ENCODE data around the gene BPIFB6.

BPIFB6 gene

DNA sequence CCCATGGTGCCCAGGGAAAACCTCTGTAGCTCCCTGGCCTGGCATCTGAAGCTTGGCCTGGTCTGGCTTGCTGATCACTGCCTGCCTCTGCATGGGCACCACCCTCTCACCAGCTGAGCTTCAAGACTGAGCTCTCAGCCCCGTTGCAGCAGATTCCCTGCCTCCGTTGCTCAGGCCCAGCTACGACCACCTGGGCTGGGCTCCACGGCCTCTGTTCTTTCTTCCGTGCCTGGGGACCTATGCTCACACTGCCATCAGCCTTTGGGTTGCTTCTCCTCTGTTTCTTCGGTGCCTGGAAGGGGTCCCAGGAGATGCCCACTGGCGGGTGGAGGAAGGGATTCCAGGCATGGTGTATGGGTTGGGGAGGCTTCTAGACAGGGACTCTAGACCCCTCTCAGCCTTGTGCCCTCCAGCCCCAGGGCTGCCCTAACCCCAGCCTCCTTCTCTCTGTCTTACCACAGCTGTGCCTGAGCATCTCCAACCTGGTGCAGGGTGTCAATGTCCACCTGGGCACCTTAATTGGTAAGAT lies 14.8 kb upstream of the BPIFB6 start:
- DNase-seq (ENCODE audit: low read depth) = no peak

DNA sequence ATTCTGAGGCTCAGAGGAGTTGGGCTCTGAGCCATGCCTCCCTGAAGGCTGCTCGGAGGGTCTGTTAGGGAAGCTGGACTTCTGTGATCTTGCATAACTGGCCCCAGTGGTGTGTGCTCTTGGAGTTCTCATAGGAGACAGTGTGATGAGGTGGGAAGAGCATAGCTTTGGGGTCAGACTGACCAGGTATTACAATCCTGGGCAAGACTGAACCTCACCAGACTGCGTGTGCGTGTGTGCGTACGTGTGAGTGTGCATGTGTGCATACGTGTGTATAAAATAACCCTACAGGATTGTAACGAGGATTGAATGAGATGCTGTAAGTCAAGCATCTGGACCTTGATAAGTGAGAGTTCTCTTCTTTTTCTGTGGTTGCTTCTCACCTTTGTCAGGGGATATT lies 13.9 kb upstream of the BPIFB6 start:
- DNase-seq (ENCODE audit: low read depth) = no peak

- DNase-seq (ENCODE audit: low read depth) = no peak
Measured at GRCh38 chr20:33018169-33018931, 13.1 kb upstream of the BPIFB6 start.

DNA sequence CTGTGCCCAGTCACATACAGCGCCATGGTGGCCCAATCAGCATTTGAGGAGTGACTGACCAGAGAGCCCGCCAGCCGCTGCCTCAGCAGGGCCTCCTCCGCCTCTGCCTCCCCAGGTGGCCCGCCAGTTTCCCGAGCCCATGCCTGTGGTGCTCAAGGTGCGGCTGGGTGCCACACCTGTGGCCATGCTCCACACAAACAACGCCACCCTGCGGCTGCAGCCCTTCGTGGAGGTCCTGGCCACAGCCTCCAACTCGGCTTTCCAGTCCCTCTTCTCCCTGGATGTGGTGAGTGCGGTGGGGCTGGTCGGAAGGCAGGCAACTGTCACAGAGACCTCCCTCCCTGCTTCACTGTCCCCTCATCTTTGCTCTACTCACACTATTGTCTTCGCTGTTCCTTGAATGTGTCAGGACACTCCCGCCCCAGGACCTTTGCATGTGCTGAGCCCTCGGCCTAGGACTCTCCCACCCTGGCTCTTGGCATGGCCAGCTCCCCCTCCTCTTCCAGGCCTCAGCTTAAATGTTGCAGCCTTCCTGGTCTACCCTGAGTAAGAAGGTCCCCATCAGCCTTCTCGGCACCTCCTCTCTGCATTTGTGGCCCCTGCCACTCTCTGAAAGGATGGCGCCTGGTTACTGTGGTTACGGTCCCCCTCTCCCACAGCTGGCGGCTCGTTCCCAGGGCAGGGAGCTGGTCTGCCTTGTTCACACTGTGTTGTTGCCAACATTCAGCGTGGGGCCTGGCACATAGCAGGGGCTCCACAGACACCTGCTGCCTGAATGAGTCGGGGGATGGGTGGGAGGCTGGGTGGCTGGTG lies 11.8 kb upstream of the BPIFB6 start:
- no peak for DNase-seq (ENCODE audit: low read depth)

DNA sequence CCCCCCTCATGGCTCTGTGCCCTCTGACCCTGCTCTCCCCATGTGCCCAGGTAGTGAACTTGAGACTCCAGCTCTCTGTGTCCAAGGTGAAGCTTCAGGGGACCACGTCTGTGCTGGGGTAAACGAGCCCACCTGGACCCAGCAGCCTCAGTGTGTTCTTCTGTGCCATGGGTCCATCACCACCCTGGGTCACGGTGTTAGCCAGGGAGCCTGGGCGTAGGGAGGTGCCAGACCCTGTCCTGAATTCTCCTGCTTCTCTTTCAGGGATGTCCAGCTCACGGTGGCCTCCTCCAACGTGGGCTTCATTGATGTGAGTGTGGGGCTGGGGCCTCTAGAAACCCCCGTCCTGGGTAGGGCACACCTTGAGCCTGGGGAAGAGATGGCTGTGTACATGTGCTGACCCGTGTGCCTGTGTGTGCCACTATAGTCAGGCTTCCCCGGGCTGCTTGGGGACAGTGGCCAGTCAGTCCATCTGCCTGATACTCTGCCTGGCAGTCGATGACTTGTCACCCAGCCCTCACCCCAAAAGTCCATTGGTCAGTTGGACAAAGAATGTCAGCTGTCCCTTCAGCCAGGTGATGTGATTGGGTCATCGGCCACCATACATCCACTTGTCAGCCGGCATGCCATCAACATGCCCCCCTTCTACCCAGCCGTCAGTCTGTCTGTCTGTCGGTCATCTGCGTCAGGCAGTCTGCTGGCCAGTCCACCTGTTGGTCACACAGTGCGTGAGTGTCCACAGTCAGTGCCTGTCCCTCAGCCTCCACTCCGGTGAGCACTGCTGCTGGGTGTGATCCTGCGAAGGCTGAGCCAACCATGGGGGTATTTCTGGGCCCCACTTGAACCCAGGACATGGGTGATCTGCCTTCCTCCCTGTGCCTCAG lies 10.9 kb upstream of the BPIFB6 start:
- no peak for DNase-seq (ENCODE audit: low read depth)

GRCh38 chr20:33021879-33022278 lies 9.6 kb upstream of the BPIFB6 start:
- DNase-seq (ENCODE audit: low read depth) = no peak

DNA sequence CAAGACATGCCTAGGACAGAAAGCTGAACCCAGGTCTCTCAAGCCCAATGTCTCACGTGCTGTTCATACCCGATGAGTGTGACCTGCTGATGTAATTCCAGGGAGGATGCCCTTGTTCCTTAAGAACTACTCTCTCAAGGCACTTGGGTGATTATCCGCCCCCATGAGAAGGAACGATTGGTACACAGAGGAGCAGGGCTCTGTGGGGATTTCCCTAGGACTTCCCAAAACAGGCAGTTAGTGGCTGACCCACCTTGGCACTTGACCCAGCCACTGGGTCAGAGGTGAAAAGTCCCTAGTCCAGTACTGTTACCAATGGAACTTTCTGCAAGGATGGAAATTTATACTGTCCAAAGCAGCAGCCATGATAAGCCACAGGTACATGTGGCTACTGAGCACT lies 9.2 kb upstream of the BPIFB6 start:
- DNase-seq (ENCODE audit: low read depth) = no peak

DNA sequence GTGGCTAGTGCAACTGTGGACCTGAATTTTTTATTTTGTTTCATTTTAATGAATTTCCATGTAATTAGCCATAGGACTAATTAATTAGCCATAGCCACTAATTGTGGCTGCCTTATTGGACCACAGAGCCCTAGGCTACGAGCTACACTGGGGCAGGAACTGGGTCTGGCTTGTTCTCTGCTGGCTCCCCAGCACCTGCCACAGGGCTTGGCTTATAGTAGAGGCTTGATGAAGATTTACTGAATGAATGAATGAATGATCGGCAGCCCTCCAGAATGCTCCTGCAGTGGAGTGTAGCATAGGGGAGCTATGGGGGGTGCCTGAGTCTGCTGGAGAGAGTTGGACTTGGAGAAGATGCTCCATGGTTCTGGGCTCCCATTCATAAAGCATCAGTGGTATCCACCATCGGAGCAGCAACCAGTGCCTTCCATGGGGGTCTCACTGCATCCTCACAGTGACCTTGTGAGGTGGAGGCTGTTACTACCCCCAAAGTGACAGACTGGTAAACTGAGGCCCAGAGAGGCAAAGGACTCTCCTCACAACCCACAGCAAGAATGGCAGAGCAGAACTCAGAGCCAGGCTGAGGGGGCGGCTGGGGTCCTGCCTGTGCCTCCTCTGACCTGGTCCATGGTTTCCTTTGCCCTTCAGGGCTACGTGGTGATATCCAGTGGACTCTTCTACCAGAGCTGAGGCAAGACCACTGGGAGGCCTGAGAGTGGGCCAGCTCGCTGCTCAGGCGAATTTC lies 8.6 kb upstream of the BPIFB6 start:
- no peak for DNase-seq (ENCODE audit: low read depth)

DNA sequence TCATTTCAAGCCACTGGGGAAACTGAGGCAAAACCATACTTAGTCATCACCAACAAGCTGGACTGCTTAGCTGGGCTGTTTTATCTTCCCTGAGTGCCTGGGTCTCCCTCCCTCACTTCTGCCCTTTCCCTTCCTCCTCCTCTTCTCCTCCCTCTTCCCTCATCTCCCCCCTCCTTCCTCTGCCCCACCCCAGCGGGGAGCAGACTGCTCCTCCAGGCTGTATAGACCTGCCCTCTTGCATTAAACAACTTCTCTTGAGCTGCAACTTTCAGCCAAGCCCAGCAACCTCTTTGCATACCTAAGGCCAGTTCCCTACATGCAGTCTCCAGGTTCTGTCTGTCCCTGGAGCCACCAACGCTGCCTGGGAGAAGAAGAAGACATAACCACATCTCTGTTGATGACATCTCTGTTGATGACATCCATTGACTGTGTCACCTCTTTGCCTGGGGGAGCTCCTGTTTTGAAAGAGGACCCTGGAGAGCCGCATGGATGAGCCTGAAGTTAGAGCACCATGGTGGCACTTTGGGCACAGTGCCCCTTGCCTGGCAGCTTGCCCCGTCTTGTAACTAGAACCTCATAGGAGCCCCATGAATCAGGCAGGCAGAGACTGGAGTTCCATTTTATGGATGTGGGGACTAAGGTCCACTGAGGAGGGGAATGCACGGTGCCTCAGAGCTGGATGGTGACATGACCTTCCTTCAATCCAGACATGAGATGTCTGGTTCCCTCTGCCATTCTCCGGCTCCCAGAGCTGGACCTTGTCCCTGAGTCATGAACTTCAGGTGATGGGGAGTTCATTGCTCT lies 7.8 kb upstream of the BPIFB6 start:
- DNase-seq (ENCODE audit: low read depth) = no peak

DNA sequence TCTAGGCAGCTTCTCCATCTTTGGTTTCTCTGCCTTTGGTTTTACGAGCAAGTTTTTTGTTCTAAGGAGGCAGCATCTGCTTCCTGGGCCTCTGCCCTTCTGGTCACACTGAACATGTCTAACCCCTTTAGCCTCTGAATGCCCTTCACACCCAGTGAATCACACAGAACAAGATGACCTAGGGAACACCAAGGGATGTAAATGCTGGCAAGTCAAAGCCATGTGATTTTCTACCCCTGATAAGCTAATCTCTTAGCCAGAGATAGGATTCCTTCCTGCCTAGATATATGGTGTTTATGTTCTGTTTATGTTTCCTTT lies 7.2 kb upstream of the BPIFB6 start:
- DNase-seq (ENCODE audit: low read depth) = no peak

DNA sequence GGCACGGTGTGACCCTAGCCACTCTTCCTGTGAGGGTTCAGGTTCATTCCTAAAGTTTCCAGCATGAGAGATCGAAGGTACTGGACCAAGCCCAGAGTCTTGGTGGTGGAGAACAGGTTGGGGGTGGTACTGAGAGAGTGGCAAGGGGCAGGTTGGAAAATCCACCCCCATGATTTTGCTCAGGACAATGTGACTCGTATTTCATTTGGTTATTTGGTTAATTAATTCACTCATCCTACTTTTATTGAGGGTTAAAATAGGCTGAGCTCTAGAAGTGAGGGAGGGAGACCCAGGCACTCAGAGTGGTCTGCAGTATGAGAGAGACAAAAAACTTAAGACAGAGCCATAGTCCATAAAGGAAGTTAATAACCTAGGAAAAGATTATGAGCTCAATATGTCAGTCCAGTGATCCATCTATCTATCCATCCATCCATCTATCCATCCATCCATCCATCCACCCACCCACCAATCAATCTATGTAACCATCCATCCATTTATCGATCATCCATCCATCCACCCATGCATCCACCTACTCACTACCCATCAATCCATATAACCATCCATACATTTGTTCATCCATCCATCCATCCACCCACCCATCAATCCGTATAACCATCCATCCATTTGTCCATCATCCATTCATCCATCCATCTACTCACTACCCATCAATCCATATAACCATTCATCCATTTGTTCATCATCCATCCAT lies 6.7 kb upstream of the BPIFB6 start:
- no peak for DNase-seq (ENCODE audit: low read depth)

DNA sequence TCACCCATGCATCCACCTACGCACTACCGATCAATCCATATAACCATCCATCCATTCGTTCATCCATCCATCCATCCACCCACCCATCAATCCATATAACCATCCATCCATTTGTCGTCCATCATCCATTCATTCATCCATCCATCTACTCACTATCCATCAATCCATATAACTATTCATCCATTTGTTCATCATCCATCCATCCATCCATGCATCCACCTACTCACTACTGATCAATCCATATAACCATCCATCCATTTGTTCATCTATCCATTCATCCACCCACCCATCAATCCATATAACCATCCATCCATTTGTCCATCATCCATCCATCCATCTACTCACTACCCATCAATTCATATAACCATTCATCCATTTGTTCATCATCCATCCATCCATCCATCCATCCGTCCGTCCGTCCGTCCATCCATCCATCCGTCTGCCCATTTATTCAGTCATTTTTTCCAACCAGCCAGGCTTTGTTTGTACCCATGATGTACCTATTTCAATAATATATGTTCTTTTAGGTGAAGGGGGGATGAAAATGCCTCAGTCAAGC lies 6.1 kb upstream of the BPIFB6 start:
- no peak for DNase-seq (ENCODE audit: low read depth)

DNA sequence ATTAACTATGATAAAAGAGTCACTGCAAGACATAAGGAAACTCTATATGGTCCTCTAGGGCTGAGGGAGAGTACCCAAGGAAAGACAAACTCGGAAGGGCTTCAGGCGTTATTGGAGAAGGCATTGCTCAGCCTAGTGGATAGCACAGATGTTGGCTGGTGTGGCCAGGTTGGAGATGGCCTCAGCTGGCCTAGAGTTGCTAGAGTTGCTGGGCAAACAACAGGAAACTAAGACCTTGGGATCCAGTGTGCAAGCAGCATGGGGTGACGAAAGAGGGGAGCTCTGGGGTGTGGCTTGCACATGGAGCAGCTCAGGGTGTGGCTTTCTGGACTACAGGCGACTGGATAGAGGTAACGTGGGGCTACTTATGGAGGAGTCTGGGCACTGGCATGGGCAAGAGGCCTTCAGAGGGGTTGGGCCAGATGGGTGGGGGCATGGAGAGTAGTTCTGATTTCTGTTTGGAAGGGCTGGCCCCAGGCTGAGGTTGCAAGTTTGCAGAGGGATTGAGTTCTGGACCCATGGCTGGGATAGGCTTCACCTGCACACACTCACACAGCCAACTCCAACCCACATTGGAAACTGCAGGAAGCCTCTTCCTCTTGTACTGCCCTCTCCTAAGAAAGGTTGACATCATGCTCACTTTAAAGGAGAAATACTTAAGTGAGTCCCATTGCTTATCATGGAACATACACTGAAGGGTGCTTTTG lies 5.2 kb upstream of the BPIFB6 start:
- no peak for DNase-seq (ENCODE audit: low read depth)

DNA sequence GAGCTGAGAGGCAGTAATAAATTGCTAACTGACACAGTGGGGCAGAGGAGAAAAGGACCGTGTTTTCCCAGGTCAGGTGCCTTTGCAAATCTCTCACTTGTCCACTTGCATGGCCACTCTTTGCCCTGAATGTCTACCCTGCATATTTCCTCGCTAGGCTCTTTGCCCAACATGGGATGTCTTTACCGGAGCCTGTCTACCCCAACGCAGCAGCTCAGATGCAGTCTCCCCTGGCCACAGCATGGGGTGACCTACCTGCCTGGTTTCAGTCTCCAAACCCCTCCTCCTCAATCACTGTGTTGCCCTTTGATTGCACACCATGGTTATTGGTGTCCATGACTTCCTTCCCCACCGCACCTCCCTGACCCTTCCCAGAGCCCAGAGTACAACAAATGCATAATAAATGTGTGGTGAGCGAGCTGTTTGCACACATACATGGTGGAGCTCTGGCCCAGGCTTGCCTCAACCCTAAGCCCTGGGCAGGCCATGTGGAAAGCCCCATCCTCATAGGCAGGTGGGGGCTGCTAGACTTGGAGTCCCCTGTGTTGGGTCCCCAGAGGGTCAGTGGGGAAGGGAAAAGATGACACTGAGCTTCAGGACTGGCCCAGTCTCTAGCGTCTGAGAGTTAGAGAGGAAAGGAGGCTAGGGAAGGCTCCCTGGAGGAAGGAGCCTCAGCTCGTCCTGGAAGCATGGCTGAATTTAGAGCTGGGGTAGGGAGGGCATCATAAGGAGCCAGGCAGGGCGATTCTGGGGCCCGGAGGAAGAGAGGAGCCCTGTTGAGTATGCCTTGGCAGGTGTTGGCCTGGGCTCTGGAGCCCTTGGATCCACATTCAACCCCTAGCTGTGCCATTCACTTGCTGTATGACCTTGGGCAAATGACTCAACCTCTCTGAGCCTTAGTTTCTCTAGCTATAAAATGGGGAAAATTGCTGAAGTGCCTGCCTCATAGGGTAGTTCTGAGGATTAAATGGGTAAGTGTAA lies 4.4 kb upstream of the BPIFB6 start:
- no peak for DNase-seq (ENCODE audit: low read depth)

GRCh38 chr20:33027769-33028751 lies 3.4 kb upstream of the BPIFB6 start:
- no peak for DNase-seq (ENCODE audit: low read depth)

- no peak for DNase-seq (ENCODE audit: low read depth)
Measured at GRCh38 chr20:33028875-33029274, 2.6 kb upstream of the BPIFB6 start.

DNA sequence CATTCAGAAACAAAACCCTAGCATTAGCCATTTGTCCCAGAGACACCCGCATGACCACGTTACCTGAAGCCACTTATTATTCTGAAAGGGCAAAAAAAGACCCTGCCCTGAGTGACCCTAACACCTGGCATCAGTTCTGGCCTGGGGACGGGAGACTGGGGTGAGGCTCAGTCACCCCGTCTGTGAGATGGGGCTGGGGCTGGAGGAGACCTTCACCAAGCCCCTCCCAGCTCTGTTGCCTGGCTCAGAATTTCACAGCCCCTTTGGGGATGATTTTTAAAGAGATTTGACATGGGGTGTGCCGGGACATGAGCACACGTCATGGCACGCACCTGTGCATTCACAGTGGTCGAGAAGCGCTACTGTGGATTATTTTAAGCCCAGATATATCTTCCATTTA lies 1.4 kb upstream of the BPIFB6 start:
- DNase-seq (ENCODE audit: low read depth) = no peak
